Prostate gland (tissue), 2 donors: ENCODE measurements around the gene SMARCA4. TPM values are rescaled to one million over a fixed set of nuclear protein-coding genes. Genes with fewer than 3 reads are reported as not detected.
A peak's percentile ranks its signal among the peaks of the same experiment; 100 is the strongest.
"Not testable (repeated sequence)": the region's sequence is repeated elsewhere in the genome, so short reads cannot be mapped to it uniquely, and the experiment has no call there.

Source experiments
- DNase-seq: peaks from one replicate; pipeline ENCODE4 v3.0.0-alpha.2; 2019; ENCODE audit warnings: low spot score
- H3K27ac ChIP-seq, 2 donors: fragments of 200-600 bp; sonication (generic); 2 replicates each; pipeline ENCODE4 v1.5.1; 2017 to 2019
- H3K27me3 ChIP-seq: fragments of 200-600 bp; sonication (generic); replicated peaks from 2 replicates; pipeline ENCODE4 v1.5.1; 2019; ENCODE audit not compliant: insufficient read depth
- H3K36me3 ChIP-seq, 2 donors: fragments of 200-600 bp; sonication (generic); 1 replicate in 1 of 2; 2 replicates in 1 of 2; pipeline versions ENCODE4 v1.5.1 to v1.8.1; 2017 to 2019
- H3K4me1 ChIP-seq: fragments of 200-600 bp; sonication (generic); replicated peaks from 2 replicates; pipeline ENCODE4 v1.5.1; 2019
- H3K4me3 ChIP-seq, 2 donors: fragments of 200-600 bp; sonication (generic); 2 replicates each; pipeline ENCODE4 v1.5.1; 2017 to 2019
- H3K9me3 ChIP-seq: fragments of 200-600 bp; sonication (generic); 2 replicates; pipeline ENCODE4 v1.5.1; 2017
- CTCF ChIP-seq, 4 experiments: fragments of 200-600 bp in 2 of 4; fragments of 450-650 bp in 2 of 4; sonication (generic) in 2 of 4; IDR thresholded peaks; 1 replicate in 3 of 4; 2 replicates in 1 of 4; pipeline ENCODE4 v1.5.1; 2016 to 2019; ENCODE audit warnings: antibody characterized with exemption in 4 of 4, mild to moderate bottlenecking in 2 of 4, moderate library complexity in 2 of 4
- POLR2A ChIP-seq: fragments of 450-650 bp; IDR thresholded peaks from one replicate; pipeline ENCODE4 v1.6.1; 2016; ENCODE audit warnings: antibody characterized with exemption, mild to moderate bottlenecking
- POLR2AphosphoS5 ChIP-seq: sonication (generic); formaldehyde crosslinking; IDR thresholded peaks from one replicate; pipeline ENCODE4 v1.6.1; 2017; ENCODE audit warnings: antibody characterized with exemption
- WGBS: methylation state at CpG from one replicate; pipeline ENCODE4 v1.1.5; 2018; 5-methylcytosine and 5-hydroxymethylcytosine counted together
- intact Hi-C: fragments of 100-400 bp; cut with DNase I; formaldehyde crosslinking; loops from one replicate; pipeline ENCODE4 v1.14.2; 2022
- total RNA-seq, 2 donors: library from RNA; depleted of rRNA; stranded (reverse); fragments of >200 nt; gene quantifications; one replicate each; pipeline ENCODE4 v1.1.0, GENCODE V29; 2016

The SMARCA4 gene
- total RNA-seq, 2 donors from 2014 or later: 98.5 to 152 TPM

GRCh38 chr19:10946958-10947657 is 13.7 kb upstream of the SMARCA4 start:
- no peaks in the 10 kb centered on the region for H3K4me1 ChIP-seq
- H3K27ac ChIP-seq: no peak overlapping the region
- WGBS: 71% methylated on average over 6 of the region's 6 CpGs
- intact Hi-C loops: no loop called here
- no peaks in the 10 kb centered on the region for H3K9me3 ChIP-seq
- TF ChIP-seq POLR2AphosphoS5: no peak
- TF ChIP-seq CTCF (IDR thresholded peaks at IDR 0.05): no peak
- no peak for TF ChIP-seq POLR2A
- H3K36me3 ChIP-seq: no peaks in the 10 kb centered on the region
- no peak overlapping the region for H3K4me3 ChIP-seq
- no peaks in the 10 kb centered on the region for H3K27me3 ChIP-seq
- DNase-seq: no peak

DNA sequence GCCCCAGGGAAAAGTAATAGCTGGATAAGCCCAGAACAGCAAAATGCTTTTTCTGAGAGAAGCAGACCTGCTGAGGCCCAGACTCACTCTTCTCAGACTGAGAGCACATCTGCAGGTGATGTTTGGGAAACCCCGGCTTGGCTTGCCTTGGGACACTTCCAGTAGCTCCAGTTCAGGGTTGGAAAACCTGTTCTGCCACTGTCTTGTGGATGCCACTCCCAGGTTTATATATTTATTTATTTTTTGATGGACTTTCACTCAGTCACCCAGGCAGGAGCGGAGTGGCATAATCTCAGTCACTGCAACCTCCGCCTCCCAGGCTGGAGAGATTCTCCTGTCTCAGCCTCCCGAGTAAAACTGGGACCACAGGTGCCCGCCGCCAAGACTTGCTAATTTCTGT is 8.0 kb upstream of the SMARCA4 start:
- no peaks in the 10 kb centered on the region for H3K36me3 ChIP-seq
- H3K27ac ChIP-seq: peak overlapping the region; percentile 48 to 68
- TF ChIP-seq CTCF (IDR thresholded peaks at IDR 0.05) (no peak), POLR2AphosphoS5 (peak; percentile 93)
- intact Hi-C loops: no loop called here
- peak; percentile 89 for DNase-seq
- H3K4me3 ChIP-seq: no peak overlapping the region
- no peaks in the 10 kb centered on the region for H3K4me1 ChIP-seq
- no peaks in the 10 kb centered on the region for H3K9me3 ChIP-seq
- WGBS: 62% methylated on average over 6 of the region's 6 CpGs
- no peaks in the 10 kb centered on the region for H3K27me3 ChIP-seq

GRCh38 chr19:10959277-10959968 is 1.4 kb upstream of the SMARCA4 start:
- H3K27ac ChIP-seq: peak overlapping the region; percentile 94 to 97
- DNase-seq, H3K9me3 ChIP-seq, intact Hi-C loops, H3K27me3 ChIP-seq, H3K4me1 ChIP-seq, H3K36me3 ChIP-seq, H3K4me3 ChIP-seq: not testable (repeated sequence)
- 94% methylated on average over 19 of the region's 19 CpGs for WGBS

GRCh38 chr19:10961073-10961860 is 437 bp downstream of the SMARCA4 start:
- no peaks in the 10 kb centered on the region for H3K9me3 ChIP-seq
- no peaks in the 10 kb centered on the region for H3K36me3 ChIP-seq
- no peak for DNase-seq
- peak overlapping the region; percentile 83 to 97 for H3K4me3 ChIP-seq
- peaks cover 4% of the 10 kb centered on the region for H3K4me1 ChIP-seq
- no peaks in the 10 kb centered on the region for H3K27me3 ChIP-seq
- under 1% methylated on average over 77 of the region's 92 CpGs for WGBS
- TF ChIP-seq POLR2AphosphoS5: no peak
- no peak for TF ChIP-seq POLR2A
- no peak for TF ChIP-seq CTCF (IDR thresholded peaks at IDR 0.05)
- peak overlapping the region; percentile 81 to 94 for H3K27ac ChIP-seq
- intact Hi-C loops: no loop called here

GRCh38 chr19:10962863-10963262 is 2.0 kb downstream of the SMARCA4 start:
- Histone ChIP-seq H3K4me1 (peaks cover 4% of the 10 kb centered on the region), H3K27ac (no peak overlapping the region), H3K36me3 (no peaks in the 10 kb centered on the region), H3K9me3 (no peaks in the 10 kb centered on the region), H3K27me3 (no peaks in the 10 kb centered on the region), H3K4me3 (no peak overlapping the region)
- 87% methylated on average over 10 of the region's 10 CpGs for WGBS
- intact Hi-C loops: no loop called here
- DNase-seq: no peak
- TF ChIP-seq POLR2AphosphoS5 (no peak), POLR2A (no peak), CTCF (IDR thresholded peaks at IDR 0.05) (no peak)
